Cardiac septum (tissue), 1 donor: Measurements from ENCODE around the gene CDPF1. TPM values are rescaled to one million over a fixed set of nuclear protein-coding genes. Genes with fewer than 3 reads are reported as not detected.
"Not testable (repeated sequence)": the region's sequence is repeated elsewhere in the genome, so short reads cannot be mapped to it uniquely, and the experiment has no call there.

Experiments used
- DNase-seq: peaks from one replicate; pipeline ENCODE4 v3.0.0-alpha.2; 2020; ENCODE audit warnings: low spot score
- intact Hi-C: fragments of 100-400 bp; cut with DNase I; formaldehyde crosslinking; loops from one replicate; pipeline ENCODE4 v1.14.0; 2022
- total RNA-seq: library from RNA; stranded (reverse); fragmentation: NEBNext Ultra II Directional; extraction: Animal tissue kit (Norgen Biotek cat#: 25700); gene quantifications from one replicate; pipeline ENCODE4 v1.2.1, GENCODE V29; 2021
- donor health status: DM: no; HTN: no; CAD: no.

Gene CDPF1
- total RNA-seq, 1 donor from 2014 or later = 7.6 TPM

- intact Hi-C loops = no loop called here
- no peak for DNase-seq
Measured at GRCh38 chr22:46286941-46287872, 37.1 kb upstream of the CDPF1 start.

- intact Hi-C loops = no loop called here
- no peak for DNase-seq
Measured at GRCh38 chr22:46286006-46286405, 35.9 kb upstream of the CDPF1 start.

GRCh38 chr22:46281866-46282678 lies 32.0 kb upstream of the CDPF1 start:
- no peak for DNase-seq
- intact Hi-C loops = no loop called here

GRCh38 chr22:46280999-46281623 lies 31.0 kb upstream of the CDPF1 start:
- no peak for DNase-seq
- intact Hi-C loops = no loop called here

GRCh38 chr22:46280063-46280817 lies 30.1 kb upstream of the CDPF1 start:
- no peak for DNase-seq
- intact Hi-C loops = no loop called here

GRCh38 chr22:46278656-46279645 lies 28.9 kb upstream of the CDPF1 start:
- DNase-seq = no peak
- intact Hi-C loops = no loop called here

- no peak for DNase-seq
- intact Hi-C loops = no loop called here
Measured at GRCh38 chr22:46276563-46276962, 26.5 kb upstream of the CDPF1 start.

- DNase-seq = no peak
- intact Hi-C loops = no loop called here
Measured at GRCh38 chr22:46275455-46276122, 25.5 kb upstream of the CDPF1 start.

- peak; percentile 33 for DNase-seq
- intact Hi-C loops = no loop called here
Measured at GRCh38 chr22:46274381-46274780, 24.3 kb upstream of the CDPF1 start.

GRCh38 chr22:46273432-46274148 lies 23.5 kb upstream of the CDPF1 start:
- intact Hi-C loops = no loop called here

GRCh38 chr22:46272762-46273431 lies 22.8 kb upstream of the CDPF1 start:
- peak; percentile 72 for DNase-seq
- intact Hi-C loops = no loop called here

More at GRCh38 chr22:46273432-46274148, 23.5 kb upstream of the CDPF1 start:
- DNase-seq = peak; percentile 50

- DNase-seq = peak; percentile 9
- intact Hi-C loops = no loop called here
Measured at GRCh38 chr22:46272196-46272595, 22.1 kb upstream of the CDPF1 start.

GRCh38 chr22:46269564-46269963 lies 19.5 kb upstream of the CDPF1 start:
- DNase-seq = peak; percentile 10
- intact Hi-C loops = no loop called here

GRCh38 chr22:46267431-46268279 lies 17.6 kb upstream of the CDPF1 start, which contains the start of gene TTC38:
TTC38 (plus strand) TSS chr22:46268008; CDS start chr22:46268040, 32 bp downstream.
- peak; percentile 96 for DNase-seq
- intact Hi-C loops = no loop called here

GRCh38 chr22:46265627-46266026 lies 15.5 kb upstream of the CDPF1 start:
- DNase-seq, intact Hi-C loops: not testable (repeated sequence)
